SU-DHL-6 (cell line): ENCODE measurements around the gene PID1.

Source experiments
- H2AFZ ChIP-seq: fragments of 200-600 bp; sonication (generic); 2 replicates; pipeline ENCODE4 v1.6.1; 2014; ENCODE audit warnings: low read depth, mild to moderate bottlenecking, moderate library complexity, mixed read lengths, antibody characterized with exemption, low read length; ENCODE audit not compliant: severe bottlenecking
- H3F3A ChIP-seq: fragments of 200-600 bp; shearing (Covaris generic); 2 replicates; pipeline ENCODE4 v1.6.0; 2016; ENCODE audit warnings: antibody characterized with exemption, mild to moderate bottlenecking; ENCODE audit not compliant: insufficient read depth
- H3K27ac ChIP-seq: fragments of 200-600 bp; sonication (generic); 2 replicates; pipeline ENCODE4 v1.5.1; 2016; ENCODE audit warnings: low read depth, mild to moderate bottlenecking, low read length, moderate library complexity, mixed read lengths
- H3K27me3 ChIP-seq: fragments of 200-600 bp; sonication (generic), shearing (Covaris generic); 2 replicates; pipeline ENCODE4 v1.6.0; 2014; ENCODE audit warnings: mild to moderate bottlenecking, low read length
- H3K36me3 ChIP-seq: fragments of 200-600 bp; sonication (generic); 2 replicates; pipeline ENCODE4 v1.6.1; 2014; ENCODE audit warnings: mild to moderate bottlenecking, low read length, mixed read lengths
- H3K4me2 ChIP-seq: fragments of 300-600, 200-600 bp; shearing (Covaris generic), sonication (generic); 2 replicates; pipeline ENCODE4 v1.6.0; 2014; ENCODE audit warnings: low read length, low read depth, mild to moderate bottlenecking; ENCODE audit not compliant: poor library complexity, severe bottlenecking
- H3K4me3 ChIP-seq: fragments of 200-600 bp; sonication (generic); 2 replicates; pipeline ENCODE4 v1.5.1; 2014; ENCODE audit warnings: antibody characterized with exemption, low read length, mild to moderate bottlenecking, mixed read lengths; ENCODE audit not compliant: insufficient read depth, poor library complexity, severe bottlenecking
- H3K79me2 ChIP-seq: fragments of 200-600 bp; sonication (generic); 2 replicates; pipeline ENCODE4 v1.6.1; 2014; ENCODE audit warnings: mild to moderate bottlenecking, low read length, moderate library complexity; ENCODE audit not compliant: insufficient read depth
- H3K9ac ChIP-seq: fragments of 200-600 bp; sonication (generic); 2 replicates; pipeline ENCODE4 v1.7.0; 2014; ENCODE audit warnings: mild to moderate bottlenecking, low read length
- H3K9me2 ChIP-seq: fragments of 200-600 bp; sonication (generic); replicated peaks from 2 replicates; pipeline ENCODE4 v1.6.1; 2014; ENCODE audit warnings: low read length; ENCODE audit not compliant: insufficient read depth
- H3K9me3 ChIP-seq: fragments of 200-600 bp; sonication (generic); 2 replicates; pipeline ENCODE4 v1.6.1; 2014; ENCODE audit warnings: low read length, mixed read lengths; ENCODE audit not compliant: insufficient read depth
- H4K20me1 ChIP-seq: fragments of 200-600 bp; sonication (generic); 2 replicates; pipeline ENCODE4 v1.6.1; 2014; ENCODE audit warnings: low read depth, mild to moderate bottlenecking, antibody characterized with exemption, low read length, moderate library complexity, mixed read lengths
- CTCF ChIP-seq: fragments of 200-600 bp; sonication (generic); IDR thresholded peaks from one replicate; pipeline ENCODE4 v1.5.1; 2017; ENCODE audit warnings: antibody characterized with exemption, mild to moderate bottlenecking, low read length, moderate library complexity; ENCODE audit not compliant: insufficient read depth, poor library complexity, severe bottlenecking
- EZH2phosphoT487 ChIP-seq: fragments of 200-600 bp; sonication (generic), shearing (Covaris generic); conservative IDR thresholded peaks from 2 replicates; pipeline ENCODE4 v1.6.1; 2018; ENCODE audit warnings: mild to moderate bottlenecking, antibody characterized with exemption, low read length, moderate library complexity, mixed read lengths

PID1 gene

GRCh38 chr2:229237270-229237669 is 33.8 kb downstream of the PID1 start:
- Histone ChIP-seq H3K36me3 (no peaks in the 10 kb centered on the region), H3F3A (no peaks in the 10 kb centered on the region), H3K4me2 (no peak overlapping the region), H3K4me3 (no peak overlapping the region), H4K20me1 (no peaks in the 10 kb centered on the region), H3K79me2 (no peaks in the 10 kb centered on the region), H2AFZ (no peak overlapping the region), H3K9me2 (no peaks in the 10 kb centered on the region), H3K9me3 (no peaks in the 10 kb centered on the region), H3K27me3 (no peaks in the 10 kb centered on the region), H3K27ac (no peak overlapping the region), H3K9ac (no peak overlapping the region)
- TF ChIP-seq CTCF (no peak), EZH2phosphoT487 (no peak)

- no peaks in the 10 kb centered on the region for H3F3A ChIP-seq
- H3K79me2 ChIP-seq = no peaks in the 10 kb centered on the region
- no peaks in the 10 kb centered on the region for H3K36me3 ChIP-seq
- no peak overlapping the region for H3K4me3 ChIP-seq
- H3K27ac ChIP-seq = no peak overlapping the region
- H3K4me2 ChIP-seq = no peak overlapping the region
- no peak overlapping the region for H2AFZ ChIP-seq
- no peaks in the 10 kb centered on the region for H3K9me2 ChIP-seq
- TF ChIP-seq EZH2phosphoT487 = no peak
- no peak for TF ChIP-seq CTCF
- H4K20me1 ChIP-seq = no peaks in the 10 kb centered on the region
- no peaks in the 10 kb centered on the region for H3K9me3 ChIP-seq
- H3K9ac ChIP-seq = no peak overlapping the region
- no peaks in the 10 kb centered on the region for H3K27me3 ChIP-seq
These were observed 35.8 kb downstream of the PID1 start for GRCh38 chr2:229235131-229235914.

- Histone ChIP-seq H3K4me2 (no peak overlapping the region), H3K27me3 (no peaks in the 10 kb centered on the region), H3F3A (no peaks in the 10 kb centered on the region), H3K27ac (no peak overlapping the region), H2AFZ (no peak overlapping the region), H3K4me3 (no peak overlapping the region), H3K79me2 (no peaks in the 10 kb centered on the region), H3K9me3 (no peaks in the 10 kb centered on the region), H3K9ac (no peak overlapping the region), H3K36me3 (no peaks in the 10 kb centered on the region), H4K20me1 (no peaks in the 10 kb centered on the region), H3K9me2 (no peaks in the 10 kb centered on the region)
- TF ChIP-seq EZH2phosphoT487 (no peak), CTCF (no peak)
These were observed 39.2 kb downstream of the PID1 start for GRCh38 chr2:229231885-229232284.
